D341Med (cell line): ENCODE results near the gene ABCC3.

Source experiments
- DNase-seq: peaks from one replicate; pipeline ENCODE4 v3.0.0; 2012; ENCODE audit warnings: low spot score

ABCC3 gene

DNA sequence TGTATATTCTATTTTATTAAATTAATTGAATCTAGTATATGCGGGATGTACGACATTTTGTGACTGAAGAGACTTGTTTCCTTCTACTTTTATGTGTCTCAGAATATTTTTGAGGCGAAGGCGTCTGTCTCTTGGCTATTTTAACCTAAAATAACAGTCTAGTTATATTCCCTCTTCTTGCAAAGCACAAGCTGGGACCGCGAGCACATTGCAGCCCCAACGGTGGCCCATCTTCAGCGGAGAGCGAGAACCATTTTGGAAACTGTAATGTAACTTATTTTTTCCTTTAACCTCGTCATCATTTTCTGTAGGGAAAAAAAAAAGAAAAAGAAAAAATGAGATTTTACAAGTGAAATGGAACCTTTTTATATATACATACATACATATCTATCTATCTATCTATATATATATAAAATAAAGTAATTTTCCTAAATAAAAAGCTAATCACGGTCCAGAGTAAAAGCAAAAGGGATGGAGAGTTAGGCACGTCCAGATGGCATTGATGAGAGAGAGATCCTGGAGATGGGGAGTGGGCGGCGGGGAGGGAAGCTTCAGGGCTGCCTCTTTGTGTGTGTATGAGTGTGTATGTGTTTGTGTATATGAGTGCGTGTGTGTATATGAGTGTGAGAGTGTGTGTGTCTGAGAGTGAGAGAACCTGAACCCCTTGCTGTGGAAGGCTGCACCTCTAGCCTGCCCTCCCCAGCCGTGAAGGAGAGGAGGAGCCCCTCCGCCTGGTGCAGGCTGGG, 7.5 kb upstream of the ABCC3 start:
- DNase-seq, result no peak

DNA sequence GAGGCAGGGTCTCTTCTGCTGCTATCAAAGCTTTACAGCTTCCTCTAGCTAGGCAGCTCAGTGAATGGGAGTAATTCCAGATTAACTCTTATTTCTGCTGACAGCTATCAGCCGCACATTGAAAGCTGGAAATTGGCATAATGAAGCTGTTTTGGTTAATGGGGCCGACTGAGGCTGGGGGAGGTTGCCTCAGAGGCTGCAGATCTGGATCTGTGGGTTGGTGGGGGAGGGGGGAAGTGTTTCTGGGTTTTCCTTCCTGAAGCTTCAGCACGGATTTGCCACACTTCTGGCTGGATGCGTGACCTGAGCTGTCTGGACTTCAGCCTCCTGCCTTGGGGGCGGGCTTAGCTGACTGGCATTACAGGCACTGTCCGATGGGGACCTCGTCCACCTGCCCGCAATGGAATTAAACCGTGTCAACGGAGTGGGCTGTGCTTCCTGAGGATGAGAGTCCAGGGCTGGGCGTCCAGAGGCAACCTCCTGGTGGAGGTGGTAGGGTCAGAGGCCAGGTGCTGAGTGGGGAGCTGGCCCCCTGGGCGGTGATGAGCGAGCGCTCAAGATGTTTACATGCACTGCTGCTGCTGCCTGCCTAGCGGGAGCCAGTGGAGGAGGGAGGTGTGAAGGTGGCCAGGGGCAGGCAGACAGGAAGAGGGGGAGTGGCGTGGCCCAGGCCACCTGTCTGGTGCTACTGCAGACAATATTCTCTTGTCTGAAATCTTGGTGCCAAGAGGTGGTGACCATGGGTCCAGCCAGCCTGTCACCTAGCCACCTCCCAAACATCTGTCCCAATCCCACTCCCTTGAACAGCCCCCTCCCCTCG, 6.7 kb upstream of the ABCC3 start:
- DNase-seq, result no peak

DNA sequence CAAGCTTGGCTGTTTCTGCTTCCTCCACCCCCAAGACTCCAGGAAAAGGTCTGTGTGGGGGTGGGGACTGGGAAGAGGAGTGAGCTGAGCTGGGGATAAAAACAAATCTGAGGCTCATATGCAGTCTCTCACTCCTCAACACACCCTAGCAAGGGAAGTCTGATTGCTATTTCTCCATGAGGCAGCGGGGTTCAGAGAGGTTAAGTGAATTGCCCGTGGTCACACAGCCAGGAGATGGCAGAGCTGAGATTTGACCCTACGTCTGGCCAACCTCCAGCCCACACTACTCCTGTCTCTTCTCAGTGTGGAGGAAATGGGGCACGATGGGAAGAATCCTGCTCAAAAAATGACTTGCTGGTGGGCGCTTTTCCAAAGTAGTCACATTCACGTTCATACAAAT, 4.8 kb upstream of the ABCC3 start:
- DNase-seq, result no peak

DNA sequence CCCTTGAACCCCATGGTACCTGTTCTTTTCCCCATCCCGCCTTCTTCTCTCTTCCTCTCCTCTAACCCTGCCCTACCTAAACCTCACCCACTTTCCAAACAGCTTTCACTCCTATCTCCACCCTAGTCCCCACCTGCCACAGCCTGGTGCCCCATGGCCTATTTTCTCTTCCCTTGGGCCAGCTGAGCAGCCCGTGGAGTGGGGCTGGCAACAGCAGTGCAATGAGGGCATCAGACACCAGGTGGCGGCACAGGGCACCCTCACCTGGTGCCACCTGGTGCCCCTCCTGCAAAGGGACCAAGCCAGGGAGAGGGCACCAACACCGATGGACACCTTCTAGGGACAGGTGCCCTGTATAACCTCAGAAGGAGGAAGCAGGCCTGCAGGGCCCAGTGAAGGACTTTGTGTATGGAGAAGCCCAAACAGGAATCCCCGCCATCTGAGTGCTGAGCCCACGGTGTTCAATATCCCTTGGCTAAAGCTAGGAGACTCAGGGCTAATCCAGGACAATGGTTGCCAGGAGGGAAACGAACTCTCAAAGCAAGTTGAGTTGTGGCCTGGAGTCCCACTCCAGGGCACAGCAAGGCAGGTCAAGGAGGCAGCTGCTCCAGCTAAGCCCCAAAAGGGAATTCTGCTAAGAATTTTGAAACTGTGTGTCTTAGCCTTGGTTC, 4.0 kb upstream of the ABCC3 start:
- peak; percentile 88 for DNase-seq

DNA sequence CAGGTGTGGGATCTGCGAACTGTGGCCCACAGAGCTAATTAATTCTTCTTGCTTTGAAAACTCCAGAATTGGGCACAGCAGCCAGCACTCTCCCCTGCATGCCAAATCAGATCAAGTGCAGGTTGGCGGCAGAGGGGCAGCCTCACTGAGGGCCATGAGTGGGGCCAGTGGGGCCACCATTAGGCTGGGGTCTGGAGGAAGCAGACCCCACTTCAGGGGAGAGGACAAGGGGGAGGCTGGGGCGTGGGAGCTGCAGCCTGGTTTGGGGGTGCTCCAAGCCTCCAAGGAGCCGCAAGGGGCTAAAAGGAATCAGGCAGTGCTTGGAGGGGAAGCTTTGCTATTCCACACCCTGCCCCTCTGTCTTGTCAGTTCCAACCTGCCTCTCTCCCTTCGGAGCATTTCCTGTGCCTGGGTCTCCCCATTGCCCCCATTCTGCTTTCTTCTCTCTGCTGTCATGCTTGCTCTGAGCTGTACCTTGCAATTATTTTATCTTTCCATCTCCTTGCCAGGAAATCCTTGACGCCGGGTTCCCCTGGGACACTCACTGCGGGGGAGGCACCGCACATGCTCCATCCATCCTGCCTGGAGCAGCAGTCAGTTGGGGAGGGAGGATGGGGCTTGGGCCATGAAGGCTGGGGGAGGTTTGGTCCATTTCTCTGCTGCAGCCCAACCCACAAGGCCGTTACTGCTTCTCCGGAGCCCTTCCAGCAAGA, 3.3 kb upstream of the ABCC3 start:
- DNase-seq, result no peak

DNA sequence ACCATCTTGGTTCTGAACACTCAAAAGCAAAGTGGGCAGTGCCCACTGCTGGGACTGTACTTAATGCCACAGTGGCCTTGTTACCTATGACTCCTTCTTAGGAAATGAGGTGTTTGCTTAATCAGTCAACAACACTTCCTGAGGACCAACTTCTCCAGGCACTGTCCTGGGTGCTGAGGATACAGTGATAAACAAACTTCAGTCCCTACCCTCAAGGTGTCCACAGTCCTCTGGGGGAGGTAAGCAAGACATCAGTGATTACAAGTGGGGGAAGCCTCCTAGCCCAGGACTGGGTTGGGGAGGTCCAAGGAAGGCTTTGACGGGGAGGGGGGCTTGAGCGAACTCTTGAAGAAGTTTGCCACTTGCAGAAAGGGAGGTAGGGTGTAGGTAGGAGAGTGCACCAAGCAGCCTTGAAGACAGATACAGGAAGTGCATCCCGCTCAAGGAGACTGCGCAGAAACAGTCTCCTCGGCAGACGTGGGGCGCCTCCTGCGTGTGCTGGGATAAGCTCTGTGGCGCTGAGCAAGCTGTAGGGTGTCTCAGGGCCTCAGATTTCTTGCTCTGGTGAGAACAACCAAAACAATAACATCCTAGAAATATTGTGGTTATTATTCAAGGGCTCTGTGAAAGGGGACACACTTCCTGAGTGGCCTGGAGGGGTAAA, 2.6 kb upstream of the ABCC3 start:
- no peak for DNase-seq

DNA sequence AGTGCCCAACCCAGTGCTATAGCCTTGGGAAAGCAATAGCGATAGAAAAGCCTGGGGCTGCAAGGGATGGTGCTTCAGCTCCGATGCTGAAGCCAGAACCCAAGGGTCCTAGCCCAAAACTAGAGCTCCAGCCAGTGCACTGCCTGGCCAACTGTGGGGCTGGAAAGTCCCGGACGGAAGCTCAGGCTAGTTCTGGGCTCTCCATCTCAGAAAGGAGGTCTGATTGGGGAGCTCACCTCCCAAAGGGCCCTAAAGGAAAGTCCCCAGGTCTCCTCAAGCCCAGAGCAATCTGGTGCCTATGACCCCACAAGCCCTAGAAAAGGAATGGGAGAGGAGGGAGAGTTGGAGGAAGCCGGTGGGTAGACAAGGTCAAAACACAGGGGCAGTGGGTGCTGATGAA, 2.0 kb upstream of the ABCC3 start:
- no peak for DNase-seq

DNA sequence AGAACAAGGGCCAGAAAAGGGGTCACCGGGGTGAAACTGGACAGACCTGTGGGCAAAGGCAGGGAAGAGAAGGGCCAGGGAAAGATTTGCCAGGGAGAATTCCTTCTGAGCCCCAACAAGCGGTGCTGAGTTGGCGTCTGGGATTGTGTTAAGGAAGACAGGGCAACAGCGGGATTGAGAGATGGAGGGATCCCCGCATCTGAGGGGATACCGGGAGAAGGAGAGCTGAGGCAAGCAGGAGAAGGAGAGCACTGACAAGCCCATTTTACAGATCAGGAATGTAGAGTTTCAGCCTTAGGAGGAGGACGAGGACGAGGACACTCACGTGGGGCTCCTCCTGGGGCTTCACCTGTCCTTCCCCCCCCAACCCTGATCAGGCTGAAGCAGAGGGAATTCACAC, 998 bp upstream of the ABCC3 start:
- DNase-seq, result no peak

DNA sequence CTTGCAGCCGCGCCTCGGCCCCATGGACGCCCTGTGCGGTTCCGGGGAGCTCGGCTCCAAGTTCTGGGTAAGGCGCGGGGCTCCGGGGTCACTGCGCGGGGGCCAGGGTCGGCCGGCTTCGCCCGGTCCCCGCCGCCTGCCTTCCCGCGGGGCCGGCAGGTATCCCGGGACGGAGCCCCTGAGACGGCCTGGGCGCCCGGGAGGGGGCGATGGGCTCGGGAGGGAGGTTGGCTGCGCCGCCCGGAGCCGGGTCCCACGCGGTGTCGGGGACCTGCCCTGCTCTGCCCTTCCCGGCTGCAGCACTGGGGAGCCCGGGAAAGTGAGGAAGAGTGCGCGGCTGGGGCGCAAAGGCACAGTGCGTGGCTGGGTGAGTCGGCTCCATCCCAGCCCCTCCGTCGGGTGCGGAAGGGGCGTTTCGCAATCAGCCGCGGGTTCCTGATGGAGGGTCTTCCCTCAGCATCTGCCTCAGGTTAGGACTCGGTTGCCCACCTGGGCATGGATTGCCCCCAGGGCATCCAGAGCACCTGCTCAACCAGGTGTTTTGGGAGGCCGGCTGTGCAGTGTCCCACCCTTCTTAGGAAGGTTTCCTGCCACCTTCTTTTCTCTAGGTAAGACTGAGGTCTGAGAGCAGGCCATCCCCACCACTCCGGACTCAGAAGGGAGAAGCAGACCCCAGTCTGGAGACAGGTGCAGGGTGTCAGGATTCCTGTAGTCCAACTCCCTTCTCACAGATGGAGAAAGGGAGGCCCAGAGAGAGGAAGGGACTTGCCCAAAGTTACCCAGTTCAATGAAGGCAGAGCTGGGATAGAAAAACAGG, 442 bp downstream of the ABCC3 start:
- DNase-seq, result no peak

DNA sequence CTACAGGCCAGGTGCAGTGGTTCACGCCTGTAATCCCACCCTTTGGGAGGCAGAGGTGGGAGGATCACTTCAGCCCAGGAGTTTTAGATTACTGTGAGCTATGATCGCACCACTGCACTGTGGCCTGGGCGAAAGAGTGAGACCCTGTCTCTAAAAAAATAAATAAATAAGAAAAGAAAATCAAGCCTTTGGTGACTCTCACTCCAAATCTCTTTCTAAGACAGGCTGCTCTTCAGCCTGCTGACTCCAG, 976 bp downstream of the ABCC3 start:
- no peak for DNase-seq

DNA sequence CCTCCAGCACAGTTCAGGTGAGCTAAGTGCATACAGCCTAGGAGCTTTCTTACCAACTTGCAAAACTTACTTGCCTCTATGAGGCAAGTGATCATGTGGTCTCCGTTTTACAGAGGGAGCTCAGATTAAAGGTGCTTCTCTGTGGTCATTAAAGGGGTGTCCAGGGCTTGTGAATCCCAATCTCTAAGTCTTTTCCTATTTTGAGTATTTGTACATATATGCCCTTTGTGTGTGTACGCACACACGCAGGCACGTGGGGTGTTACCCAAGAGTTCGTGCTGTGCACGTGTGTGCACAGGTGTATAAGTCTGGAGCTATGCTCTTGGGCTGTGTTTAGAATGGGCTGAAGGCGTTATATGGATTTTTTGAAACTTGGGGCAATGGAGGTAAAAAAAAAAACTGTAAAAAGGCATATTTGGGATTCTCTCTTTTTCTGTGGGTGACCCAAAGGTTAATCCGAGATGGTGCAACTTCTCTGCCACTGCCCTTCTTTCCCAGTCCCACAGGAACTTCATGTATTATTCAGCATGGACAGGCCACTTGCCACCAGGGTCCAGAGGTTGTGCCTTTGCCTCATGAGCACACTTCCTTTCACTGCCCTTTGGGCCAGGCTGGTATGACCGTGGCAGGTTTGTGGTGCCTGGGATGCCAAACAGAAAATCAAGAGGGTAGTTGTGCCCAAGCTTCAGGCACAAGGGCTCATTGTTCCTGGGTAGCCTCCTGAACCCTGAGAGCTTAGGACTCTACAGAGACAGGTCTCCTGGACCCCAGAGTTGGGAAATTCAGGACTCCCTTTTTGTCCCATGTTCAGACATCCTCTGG, 1.5 kb downstream of the ABCC3 start:
- no peak for DNase-seq

DNA sequence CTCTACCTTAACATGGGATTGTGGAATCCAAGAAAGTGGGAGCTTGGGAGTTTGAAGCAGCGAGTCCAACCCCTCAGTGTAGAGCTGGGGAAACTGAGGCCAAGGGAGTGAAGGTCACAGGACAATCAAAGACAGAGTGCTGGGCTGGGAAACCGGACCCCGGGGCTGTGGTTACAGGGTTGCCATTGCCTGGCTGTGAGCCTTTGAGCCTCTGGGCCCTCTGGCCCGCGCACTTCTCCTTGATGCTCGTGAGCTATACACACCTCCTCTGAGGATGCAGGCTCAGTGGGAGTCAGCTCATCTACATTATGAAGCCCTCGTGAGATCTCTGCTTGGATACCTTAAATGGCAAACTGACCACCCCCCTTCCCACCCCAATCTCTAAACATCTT, 2.1 kb downstream of the ABCC3 start:
- DNase-seq, result no peak

DNA sequence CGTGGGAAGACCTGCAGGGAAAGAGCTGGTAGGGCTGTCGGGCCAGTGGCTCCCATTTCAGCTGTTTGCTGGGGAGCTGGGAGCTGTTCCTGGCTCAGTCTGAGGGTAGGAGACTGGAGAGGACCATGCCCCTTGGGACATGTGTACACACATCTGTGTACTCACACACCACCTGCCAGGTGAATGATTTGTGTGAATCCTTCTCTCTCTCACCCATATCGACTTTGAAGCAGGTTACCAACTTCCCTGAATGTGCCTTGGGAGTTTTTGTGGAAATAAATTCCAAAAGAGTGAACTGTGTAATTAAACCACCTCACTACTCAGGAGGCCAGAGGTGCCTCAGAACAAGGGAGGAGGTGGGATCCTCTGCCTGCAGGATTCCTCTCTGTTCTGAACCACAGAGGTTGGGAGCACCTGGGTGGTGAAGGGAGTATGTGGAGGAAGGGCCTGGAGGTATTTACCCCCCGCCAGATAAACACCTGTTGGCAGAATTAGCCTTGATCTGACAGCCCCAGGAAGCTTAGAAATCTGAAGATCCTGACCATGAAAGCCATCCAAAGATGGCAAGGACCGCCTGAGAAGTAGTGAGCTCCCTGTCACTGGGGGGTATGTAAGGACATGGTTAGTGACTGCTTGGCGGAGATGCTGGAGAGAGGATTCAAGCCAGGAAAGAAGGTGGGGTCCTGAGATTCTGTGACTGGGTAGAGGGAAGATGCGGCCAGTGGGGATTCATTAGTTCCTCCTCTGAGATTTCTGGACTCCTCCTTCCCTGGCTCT, 3.3 kb downstream of the ABCC3 start:
- DNase-seq, result no peak

DNA sequence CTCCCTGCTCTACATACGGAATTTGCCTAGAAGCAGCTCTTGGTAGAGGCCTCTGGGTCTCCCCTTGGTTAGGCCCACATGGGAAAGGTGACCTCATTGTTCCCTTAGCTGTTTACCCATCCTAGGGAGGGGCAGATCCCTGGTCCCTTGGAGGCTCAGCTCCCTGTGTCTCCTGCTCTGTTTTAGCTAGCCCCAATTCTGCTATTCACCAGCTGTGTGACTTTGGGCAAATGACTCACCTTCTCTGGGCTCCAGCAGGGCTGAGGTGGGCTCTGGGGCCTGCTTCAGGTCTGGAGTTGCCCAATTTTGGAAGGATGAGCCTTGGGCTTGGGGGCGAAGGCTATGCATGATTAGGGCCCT, 3.9 kb downstream of the ABCC3 start:
- DNase-seq, result no peak

DNA sequence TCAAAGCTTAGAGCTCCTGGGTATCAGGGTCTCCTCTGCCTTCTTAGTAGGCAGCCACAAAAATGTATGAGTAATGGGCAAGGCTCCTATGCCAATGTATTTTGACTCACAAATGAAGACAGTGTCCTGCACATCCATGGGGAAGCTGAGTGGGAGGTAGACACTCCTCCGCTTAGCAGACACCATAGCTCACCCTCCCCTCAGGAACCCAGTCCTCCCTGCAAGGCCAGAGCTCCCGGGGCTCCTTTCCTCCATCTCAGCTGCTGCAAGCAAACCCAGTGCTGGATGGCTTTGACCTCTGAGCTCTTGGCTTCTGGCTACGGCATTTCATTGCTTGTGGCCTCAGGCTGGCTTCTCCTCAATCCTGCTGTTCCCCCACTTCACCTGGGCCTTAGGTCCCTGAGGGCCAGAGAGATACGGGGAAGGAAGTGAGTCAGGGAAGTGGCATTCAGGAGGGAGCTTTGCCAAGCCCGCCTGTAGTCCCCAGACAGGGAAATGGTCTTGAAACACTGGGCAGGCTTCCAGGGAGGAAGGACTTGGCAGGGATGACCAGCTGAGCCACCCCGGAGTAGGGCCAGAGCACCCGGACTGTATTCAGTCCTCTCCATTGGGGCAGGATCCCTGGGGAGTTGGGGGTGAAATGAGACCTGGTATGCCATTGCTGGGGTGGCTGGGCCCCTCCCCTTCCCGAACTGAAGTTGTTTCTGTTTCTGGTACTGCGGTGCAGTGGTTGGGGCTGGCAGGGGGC, 4.5 kb downstream of the ABCC3 start:
- DNase-seq, result no peak

DNA sequence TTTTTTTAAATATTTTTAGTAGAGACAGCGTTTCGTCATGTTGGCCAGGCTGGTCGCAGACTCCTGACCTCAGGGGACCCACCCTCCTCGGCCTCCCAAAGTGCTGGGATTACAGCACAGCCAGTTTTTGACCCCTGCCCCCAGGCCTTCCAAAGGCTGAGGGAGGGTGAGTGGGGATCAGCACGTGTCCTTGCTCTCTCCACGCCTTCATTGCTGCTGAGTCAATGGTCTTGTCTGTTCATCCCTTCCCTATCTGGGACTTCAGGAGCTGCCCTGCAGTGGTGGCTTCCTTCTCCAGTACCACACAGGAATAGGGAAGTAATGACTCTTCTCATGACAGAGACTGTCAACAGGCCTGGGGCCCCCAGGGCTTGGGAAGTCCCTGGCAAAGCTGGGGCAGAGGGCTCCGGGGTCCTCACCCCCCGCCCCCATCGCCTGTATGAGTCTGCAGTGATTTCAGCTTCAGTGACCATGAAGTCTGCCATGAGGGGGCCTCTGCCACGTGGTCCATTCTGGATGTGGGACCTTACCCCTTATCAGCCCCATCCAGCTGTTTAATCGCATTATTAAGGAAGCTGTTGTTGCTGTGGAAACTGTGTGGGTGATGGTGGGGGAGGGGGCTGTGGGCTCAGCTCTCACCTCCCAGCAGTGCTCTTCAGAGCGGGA, 6.1 kb downstream of the ABCC3 start:
- DNase-seq, result no peak

DNA sequence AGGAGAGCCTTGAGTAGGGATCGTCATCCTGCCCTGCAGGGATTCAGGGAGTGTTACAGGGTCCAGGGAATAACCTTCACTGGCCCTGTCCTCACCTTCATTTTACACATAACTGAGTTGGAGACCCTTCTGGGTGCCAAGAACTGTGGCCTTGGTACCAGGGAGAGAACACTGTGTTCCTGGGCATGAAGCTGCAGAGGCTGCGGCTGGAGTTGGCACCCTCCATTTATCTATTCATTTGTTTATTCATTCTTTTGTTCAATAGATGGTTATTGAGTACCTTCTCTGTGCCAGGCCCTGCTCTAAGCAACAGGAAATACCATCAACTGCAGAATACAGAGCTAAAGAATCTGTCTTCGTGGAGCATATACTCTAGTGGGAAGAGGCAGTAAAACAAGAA, 6.7 kb downstream of the ABCC3 start:
- no peak for DNase-seq

DNA sequence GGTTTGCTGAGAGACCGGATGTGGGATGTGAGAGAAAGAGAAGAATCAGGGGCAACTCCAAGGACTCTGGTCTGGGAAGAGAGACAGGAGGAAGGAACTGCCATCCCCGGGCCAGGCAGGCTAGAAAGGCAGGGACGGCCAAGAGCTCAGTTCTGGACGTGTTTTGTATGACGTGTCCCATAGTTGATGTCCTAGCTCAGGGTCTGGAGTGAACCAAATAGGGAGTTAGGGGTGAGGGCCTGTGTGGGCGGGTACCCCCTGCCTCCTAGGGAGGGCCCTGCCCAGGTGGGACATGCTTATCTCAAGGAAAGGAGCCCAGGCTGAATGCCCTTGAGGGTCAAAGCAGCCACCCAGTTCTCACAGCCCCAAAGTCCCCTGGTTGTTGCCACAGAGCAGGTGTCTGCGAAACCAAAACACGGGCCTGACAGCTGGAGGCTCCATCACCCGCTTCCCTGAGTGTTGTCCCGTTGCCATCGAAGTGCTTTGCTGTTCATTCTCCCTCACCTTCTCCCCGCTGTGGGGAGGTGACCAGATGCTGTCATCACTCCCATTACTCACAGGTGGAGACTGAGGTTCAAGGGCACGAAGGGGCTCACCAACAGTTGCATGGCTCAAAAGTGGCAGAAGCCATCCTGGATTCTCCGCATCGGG, 7.5 kb downstream of the ABCC3 start:
- DNase-seq, result no peak
